Activated naive CD8-positive, alpha-beta T cell treated with anti-CD3 and anti-CD28 coated beads for 36 hours (primary cell): ENCODE measurements around the gene ARPC5L. TPM values are rescaled to one million over a fixed set of nuclear protein-coding genes. Genes with fewer than 3 reads are reported as not detected.

Source experiments
- DNase-seq: peaks from one replicate; pipeline ENCODE4 v3.0.0; 2021
- H3K27ac Mint-ChIP-seq: one replicate; pipeline ENCODE4 v1.8.0; 2022; ENCODE audit warnings: mild to moderate bottlenecking, moderate library complexity, mixed read lengths
- H3K27me3 Mint-ChIP-seq: one replicate; pipeline ENCODE4 v1.8.0; 2022; ENCODE audit warnings: mild to moderate bottlenecking, mixed read lengths
- H3K36me3 Mint-ChIP-seq: one replicate; pipeline ENCODE4 v1.8.0; 2021; ENCODE audit warnings: mild to moderate bottlenecking, mixed read lengths
- H3K4me1 Mint-ChIP-seq: one replicate; pipeline ENCODE4 v1.8.0; 2021; ENCODE audit warnings: mixed read lengths
- H3K4me3 Mint-ChIP-seq: one replicate; pipeline ENCODE4 v1.8.0; 2022; ENCODE audit warnings: mild to moderate bottlenecking, moderate library complexity, mixed read lengths
- H3K9me3 Mint-ChIP-seq: one replicate; pipeline ENCODE4 v1.8.0; 2022; ENCODE audit warnings: mixed read lengths
- total RNA-seq, 2 experiments: library from RNA; stranded (reverse); gene quantifications; one replicate each; pipeline ENCODE4 v1.2.3, GENCODE V29; 2021

The ARPC5L gene
- total RNA-seq, result 100 to 1,000 TPM; 102 to 104 TPM

GRCh38 chr9:124861342-124862229 lies at the start of gene ARPC5L, which contains the start of gene RPL35:
Gene ARPC5L, plus strand, starts transcription at chr9:124862130. Its CDS starts 7,161 bp downstream, at chr9:124869291.
Gene RPL35, minus strand, starts transcription at chr9:124861957. Its CDS starts 45 bp downstream, at chr9:124861912.
- H3K27ac Mint-ChIP-seq, result peak within 1 kb of the TSS; percentile 96
- H3K4me3 Mint-ChIP-seq, result peak within 1 kb of the TSS; percentile 91
- peaks cover 36% of the 10 kb centered on the region for H3K4me1 Mint-ChIP-seq
- no peaks in the 10 kb centered on the region for H3K9me3 Mint-ChIP-seq
- no peaks in the 10 kb centered on the region for H3K27me3 Mint-ChIP-seq
- DNase-seq, result peak; percentile 98
- peaks cover 51% of the 10 kb centered on the region for H3K36me3 Mint-ChIP-seq

DNA sequence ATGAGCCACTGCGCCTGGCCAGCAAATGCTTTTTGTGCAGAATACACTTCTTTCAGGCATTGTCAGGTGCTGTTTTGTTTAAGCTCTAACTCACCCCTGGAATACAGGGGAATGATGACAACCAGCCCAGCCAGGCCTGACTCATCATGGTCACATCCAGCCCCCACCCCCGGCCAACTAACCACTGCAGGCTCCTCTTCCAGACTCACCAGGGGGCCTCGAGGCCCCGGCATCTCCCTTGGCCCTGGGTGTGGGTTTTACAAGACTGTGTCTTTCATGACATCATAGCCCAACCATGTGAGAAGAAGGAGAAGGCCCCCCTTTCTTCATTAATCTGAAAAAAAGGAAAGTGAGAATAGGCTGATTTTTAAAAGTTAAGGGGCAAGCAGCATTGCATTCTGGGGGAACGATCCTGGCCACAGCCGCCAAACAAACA lies 49.5 kb upstream of the ARPC5L start:
- Mint-ChIP-seq H3K27me3 (peaks cover 7% of the 10 kb centered on the region), H3K4me1 (no peaks in the 10 kb centered on the region), H3K27ac (no peak overlapping the region), H3K9me3 (no peaks in the 10 kb centered on the region), H3K4me3 (no peak overlapping the region), H3K36me3 (no peaks in the 10 kb centered on the region)
- DNase-seq, result peak; percentile 14

DNA sequence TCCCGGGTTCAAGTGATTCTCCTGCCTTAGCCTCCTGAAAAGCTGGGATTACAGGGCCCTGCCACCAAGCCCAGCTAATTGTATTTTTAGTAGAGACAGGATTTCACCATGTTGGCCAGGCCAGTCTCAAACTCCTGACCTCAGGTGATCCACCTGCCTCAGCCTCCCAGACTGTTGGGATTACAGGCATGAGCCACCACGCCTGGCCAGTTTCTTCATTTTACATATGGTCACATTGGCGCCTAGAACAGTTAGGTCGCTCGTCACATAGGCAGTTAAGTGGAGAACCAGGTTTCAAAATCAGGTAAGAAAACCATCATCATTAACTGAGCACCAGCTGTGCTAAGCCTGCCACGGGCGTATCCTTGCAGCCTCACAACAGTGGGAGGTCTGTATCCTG lies 48.9 kb upstream of the ARPC5L start:
- Mint-ChIP-seq H3K27me3 (peaks cover 10% of the 10 kb centered on the region), H3K9me3 (no peaks in the 10 kb centered on the region), H3K4me3 (no peak overlapping the region), H3K27ac (no peak overlapping the region), H3K36me3 (no peaks in the 10 kb centered on the region), H3K4me1 (peaks cover 1% of the 10 kb centered on the region)
- DNase-seq, result no peak

GRCh38 chr9:124813501-124814163 lies 48.3 kb upstream of the ARPC5L start:
- H3K4me3 Mint-ChIP-seq, result no peak overlapping the region
- H3K9me3 Mint-ChIP-seq, result no peaks in the 10 kb centered on the region
- no peak for DNase-seq
- H3K27ac Mint-ChIP-seq, result no peak overlapping the region
- H3K27me3 Mint-ChIP-seq, result peaks cover 16% of the 10 kb centered on the region
- peaks cover 7% of the 10 kb centered on the region for H3K4me1 Mint-ChIP-seq
- no peaks in the 10 kb centered on the region for H3K36me3 Mint-ChIP-seq

DNA sequence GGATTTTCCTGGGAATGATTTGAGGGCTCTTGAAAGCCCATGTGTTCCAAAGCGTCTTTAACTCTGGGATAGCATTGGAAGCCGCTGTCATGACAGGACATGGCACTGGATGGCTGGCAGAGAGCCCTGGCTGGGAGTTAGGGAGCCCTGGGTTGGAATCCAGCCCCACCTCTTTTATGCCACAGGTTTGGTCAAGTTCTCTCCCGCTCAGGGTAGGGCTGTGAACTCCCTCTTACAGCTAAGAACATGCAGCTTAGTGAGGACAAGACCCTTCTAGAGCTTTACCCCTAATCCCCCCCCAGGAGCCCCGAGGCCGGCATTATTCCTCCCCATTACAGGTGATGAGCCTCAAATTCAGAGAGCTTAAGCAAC lies 47.8 kb upstream of the ARPC5L start:
- no peak overlapping the region for H3K4me3 Mint-ChIP-seq
- DNase-seq, result no peak
- H3K36me3 Mint-ChIP-seq, result no peaks in the 10 kb centered on the region
- peaks cover 18% of the 10 kb centered on the region for H3K27me3 Mint-ChIP-seq
- H3K4me1 Mint-ChIP-seq, result peaks cover 9% of the 10 kb centered on the region
- H3K9me3 Mint-ChIP-seq, result no peaks in the 10 kb centered on the region
- no peak overlapping the region for H3K27ac Mint-ChIP-seq

GRCh38 chr9:124815601-124816000 lies 46.3 kb upstream of the ARPC5L start:
- Mint-ChIP-seq H3K36me3 (no peaks in the 10 kb centered on the region), H3K27me3 (peaks cover 18% of the 10 kb centered on the region), H3K4me3 (no peak overlapping the region), H3K27ac (no peak overlapping the region), H3K4me1 (peaks cover 9% of the 10 kb centered on the region), H3K9me3 (no peaks in the 10 kb centered on the region)
- DNase-seq, result no peak

- Mint-ChIP-seq H3K4me1 (peaks cover 9% of the 10 kb centered on the region), H3K4me3 (peak overlapping the region; percentile 8), H3K9me3 (no peaks in the 10 kb centered on the region), H3K27ac (peak overlapping the region; percentile 34), H3K36me3 (no peaks in the 10 kb centered on the region), H3K27me3 (peaks cover 27% of the 10 kb centered on the region)
- DNase-seq, result peak; percentile 60
These were observed 43.3 kb upstream of the ARPC5L start for GRCh38 chr9:124818431-124819281.

GRCh38 chr9:124820698-124821623 lies 41.0 kb upstream of the ARPC5L start:
- Mint-ChIP-seq H3K4me1 (peaks cover 9% of the 10 kb centered on the region), H3K4me3 (no peak overlapping the region), H3K27me3 (peaks cover 27% of the 10 kb centered on the region), H3K36me3 (no peaks in the 10 kb centered on the region), H3K9me3 (no peaks in the 10 kb centered on the region), H3K27ac (no peak overlapping the region)
- DNase-seq, result no peak

GRCh38 chr9:124828489-124829333 lies 33.2 kb upstream of the ARPC5L start:
- Mint-ChIP-seq H3K4me3 (no peak overlapping the region), H3K4me1 (no peaks in the 10 kb centered on the region), H3K36me3 (no peaks in the 10 kb centered on the region), H3K9me3 (peaks cover 3% of the 10 kb centered on the region), H3K27me3 (no peaks in the 10 kb centered on the region), H3K27ac (no peak overlapping the region)
- DNase-seq, result no peak

DNA sequence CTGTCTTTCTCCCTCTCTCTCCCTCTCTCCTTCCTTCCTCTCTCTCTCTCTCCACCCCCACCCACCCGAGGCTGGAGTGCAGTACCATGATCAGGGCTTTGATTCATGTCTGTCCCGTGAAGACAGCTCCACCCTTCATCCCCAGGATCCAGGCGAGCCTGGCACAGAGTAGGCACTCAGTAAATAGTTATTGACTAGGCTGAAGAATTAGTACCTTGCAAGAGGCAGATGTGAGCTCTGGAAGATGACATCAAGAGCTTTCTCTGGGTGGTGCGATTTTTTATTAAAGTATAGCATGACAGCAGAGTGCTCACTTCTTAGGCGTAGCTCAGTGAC lies 32.6 kb upstream of the ARPC5L start:
- Mint-ChIP-seq H3K4me1 (no peaks in the 10 kb centered on the region), H3K4me3 (no peak overlapping the region), H3K27ac (no peak overlapping the region), H3K36me3 (no peaks in the 10 kb centered on the region), H3K9me3 (peaks cover 3% of the 10 kb centered on the region), H3K27me3 (no peaks in the 10 kb centered on the region)
- no peak for DNase-seq

DNA sequence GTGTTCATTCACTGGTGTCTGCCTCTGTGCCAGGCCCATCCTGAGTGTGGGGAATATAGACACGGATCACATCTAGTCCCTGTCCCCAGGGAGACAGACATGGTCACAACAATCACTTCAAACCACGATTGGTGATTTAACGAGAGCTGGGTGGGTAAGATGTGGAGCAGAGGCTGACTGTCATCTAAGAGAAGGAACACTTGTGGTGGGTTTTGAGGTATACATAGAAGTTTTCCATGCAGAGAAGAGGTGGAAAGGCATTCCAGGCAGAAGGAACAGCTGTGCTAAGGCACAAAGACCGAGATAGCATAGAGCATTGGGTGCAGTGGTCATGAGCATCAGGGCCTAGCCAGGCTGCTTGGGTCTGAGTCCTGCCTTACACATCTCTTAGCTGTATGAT lies 31.3 kb upstream of the ARPC5L start:
- H3K36me3 Mint-ChIP-seq, result no peaks in the 10 kb centered on the region
- DNase-seq, result no peak
- no peaks in the 10 kb centered on the region for H3K4me1 Mint-ChIP-seq
- no peak overlapping the region for H3K4me3 Mint-ChIP-seq
- H3K27me3 Mint-ChIP-seq, result peaks cover 7% of the 10 kb centered on the region
- H3K27ac Mint-ChIP-seq, result no peak overlapping the region
- peaks cover 3% of the 10 kb centered on the region for H3K9me3 Mint-ChIP-seq

DNA sequence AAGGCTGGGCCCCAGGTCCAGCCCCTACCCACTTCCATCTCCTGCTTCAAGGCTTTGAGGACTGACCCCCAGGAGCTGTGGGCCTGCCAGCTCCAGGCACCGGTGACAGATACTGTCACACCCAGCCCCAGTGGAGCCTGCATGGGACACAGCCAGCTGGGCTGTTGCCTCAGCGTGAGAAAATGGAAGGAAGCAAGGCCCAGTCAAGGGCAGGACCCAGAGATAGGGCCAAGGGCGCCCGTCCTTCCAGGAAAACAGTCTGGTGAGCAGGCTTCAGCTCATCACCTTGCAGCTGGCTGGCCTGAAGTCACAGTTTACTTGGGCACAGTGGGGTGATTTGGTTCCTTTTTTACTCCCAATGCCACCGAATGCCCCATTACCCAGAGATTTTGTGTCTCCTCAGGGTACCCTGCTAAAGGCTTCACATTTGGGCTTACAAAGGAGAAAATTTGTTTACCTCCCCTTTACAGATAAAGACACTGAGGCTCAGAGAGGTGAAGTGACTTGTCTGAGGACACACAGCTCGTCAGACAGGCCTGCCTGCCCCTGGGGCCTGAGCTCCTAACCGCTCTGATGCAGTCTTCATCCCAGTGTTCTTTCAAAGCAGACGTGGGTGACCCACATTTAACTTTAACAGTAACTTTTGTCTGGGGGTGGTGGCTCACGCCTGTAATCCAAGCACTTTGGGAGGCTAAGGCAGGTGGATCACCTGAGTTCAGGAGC lies 30.1 kb upstream of the ARPC5L start:
- Mint-ChIP-seq H3K4me3 (no peak overlapping the region), H3K27ac (no peak overlapping the region), H3K27me3 (peaks cover 15% of the 10 kb centered on the region), H3K9me3 (no peaks in the 10 kb centered on the region), H3K4me1 (no peaks in the 10 kb centered on the region), H3K36me3 (no peaks in the 10 kb centered on the region)
- DNase-seq, result no peak

DNA sequence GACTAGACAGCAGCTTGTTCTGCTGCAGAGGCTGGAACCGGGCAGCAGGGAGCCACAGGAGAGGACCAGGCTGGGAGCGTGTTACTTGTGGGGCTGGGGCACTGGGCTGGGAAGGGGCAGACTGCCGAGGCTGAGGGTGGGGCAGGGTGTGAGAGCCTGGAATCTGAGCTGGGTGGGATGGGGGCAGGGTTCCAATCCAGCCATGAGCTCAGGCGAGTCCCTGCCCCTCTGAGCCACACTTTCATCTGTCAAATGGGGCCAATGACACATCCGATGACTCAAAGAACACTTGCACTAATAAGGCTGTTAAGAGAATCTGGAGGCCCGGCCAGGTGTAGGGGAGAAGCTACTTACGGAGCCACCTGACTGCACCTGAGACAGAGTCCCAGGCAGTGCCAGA lies 27.3 kb upstream of the ARPC5L start:
- H3K4me1 Mint-ChIP-seq, result no peaks in the 10 kb centered on the region
- no peak overlapping the region for H3K27ac Mint-ChIP-seq
- H3K4me3 Mint-ChIP-seq, result no peak overlapping the region
- DNase-seq, result no peak
- H3K36me3 Mint-ChIP-seq, result no peaks in the 10 kb centered on the region
- H3K9me3 Mint-ChIP-seq, result no peaks in the 10 kb centered on the region
- H3K27me3 Mint-ChIP-seq, result peaks cover 38% of the 10 kb centered on the region
